ENCODE measurements around the gene RET.

DNA sequence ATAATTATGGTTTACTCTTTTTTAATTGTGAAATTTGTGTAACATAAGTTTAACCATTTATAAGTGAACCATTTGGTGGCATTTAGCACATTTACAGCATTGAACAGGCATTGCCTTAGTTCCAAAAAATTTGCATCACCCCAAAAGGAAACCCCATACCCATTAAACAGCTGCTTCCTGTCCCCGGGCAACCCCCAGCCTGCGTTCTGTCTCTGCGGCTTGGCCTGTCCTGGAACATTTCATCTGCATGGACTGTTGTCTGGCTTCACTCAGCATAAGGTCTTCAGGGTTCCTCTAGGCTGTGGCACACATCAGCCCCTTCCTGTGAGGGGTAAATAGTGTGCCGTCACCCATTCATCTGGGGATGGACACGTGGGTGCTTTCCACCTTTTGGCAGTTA, 6.9 kb downstream of the RET start:
- TF ChIP-seq, protein P1, sequence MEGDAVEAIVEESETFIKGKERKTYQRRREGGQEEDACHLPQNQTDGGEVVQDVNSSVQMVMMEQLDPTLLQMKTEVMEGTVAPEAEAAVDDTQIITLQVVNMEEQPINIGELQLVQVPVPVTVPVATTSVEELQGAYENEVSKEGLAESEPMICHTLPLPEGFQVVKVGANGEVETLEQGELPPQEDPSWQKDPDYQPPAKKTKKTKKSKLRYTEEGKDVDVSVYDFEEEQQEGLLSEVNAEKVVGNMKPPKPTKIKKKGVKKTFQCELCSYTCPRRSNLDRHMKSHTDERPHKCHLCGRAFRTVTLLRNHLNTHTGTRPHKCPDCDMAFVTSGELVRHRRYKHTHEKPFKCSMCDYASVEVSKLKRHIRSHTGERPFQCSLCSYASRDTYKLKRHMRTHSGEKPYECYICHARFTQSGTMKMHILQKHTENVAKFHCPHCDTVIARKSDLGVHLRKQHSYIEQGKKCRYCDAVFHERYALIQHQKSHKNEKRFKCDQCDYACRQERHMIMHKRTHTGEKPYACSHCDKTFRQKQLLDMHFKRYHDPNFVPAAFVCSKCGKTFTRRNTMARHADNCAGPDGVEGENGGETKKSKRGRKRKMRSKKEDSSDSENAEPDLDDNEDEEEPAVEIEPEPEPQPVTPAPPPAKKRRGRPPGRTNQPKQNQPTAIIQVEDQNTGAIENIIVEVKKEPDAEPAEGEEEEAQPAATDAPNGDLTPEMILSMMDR (IDR thresholded peaks at IDR 0.05; ENCODE audit: insufficient read depth, low read depth, low read length), result no peak
- TF ChIP-seq EZH2 (IDR thresholded peaks at IDR 0.05; ENCODE audit: insufficient read depth, low read length), result no peak
